Kidney (tissue), 14 donors: ENCODE measurements around the gene APP. TPM values are rescaled to one million over a fixed set of nuclear protein-coding genes. Genes with fewer than 3 reads are reported as not detected.

Experiments used
- DNase-seq, 5 donors: peaks; one replicate each; pipeline ENCODE4 v3.0.0-alpha.2; 2013 to 2020
- FAIRE-seq: peaks from 2 replicates; lab custom pipeline; 2012; peaks lifted over from hg19 to GRCh38; lab: Jason Lieb, UNC
- H3K27ac ChIP-seq, 2 donors: one replicate each; pipeline ENCODE4 v1.7.0; 2013; ENCODE audit warnings: low read depth in 2 of 2, low read length in 2 of 2, inconsistent platforms in 1 of 2
- H3K27me3 ChIP-seq: one replicate; pipeline ENCODE4 v1.7.1; 2013; ENCODE audit warnings: low read length, inconsistent platforms; ENCODE audit not compliant: control insufficient read depth, insufficient read depth
- H3K36me3 ChIP-seq, 3 donors: one replicate each; pipeline versions ENCODE4 v1.7.0 to v1.7.1; 2013; ENCODE audit warnings: low read length in 3 of 3, control low read depth in 1 of 3, inconsistent platforms in 1 of 3; ENCODE audit not compliant: insufficient read depth in 3 of 3, control insufficient read depth in 2 of 3
- H3K4me1 ChIP-seq, 3 donors: one replicate each; pipeline versions ENCODE4 v1.7.0 to v1.7.1; 2013; ENCODE audit warnings: low read length in 3 of 3, inconsistent platforms in 1 of 3, low read depth in 1 of 3; ENCODE audit not compliant: control insufficient read depth in 2 of 3, insufficient read depth in 2 of 3
- H3K4me3 ChIP-seq, 3 donors: one replicate each; pipeline versions ENCODE4 v1.7.0 to v1.8.1; 2013; ENCODE audit warnings: low read length in 3 of 3, control low read depth in 1 of 3, inconsistent platforms in 1 of 3
- H3K9ac ChIP-seq, 3 donors: one replicate each; pipeline versions ENCODE4 v1.7.0 to v1.7.1; 2013; ENCODE audit warnings: low read length in 3 of 3, control low read depth in 1 of 3, inconsistent platforms in 1 of 3
- H3K9me3 ChIP-seq, 3 donors: one replicate each; pipeline versions ENCODE4 v1.7.0 to v1.7.1; 2013; ENCODE audit warnings: low read length in 3 of 3, control low read depth in 1 of 3, inconsistent platforms in 1 of 3; ENCODE audit not compliant: control insufficient read depth in 2 of 3, insufficient read depth in 1 of 3
- CTCF ChIP-seq: IDR thresholded peaks from 3 replicates; pipeline ENCODE4 v1.5.1; 2012; ENCODE audit warnings: mild to moderate bottlenecking, moderate library complexity, borderline replicate concordance; ENCODE audit not compliant: insufficient read depth; ENCODE audit errors: extremely low read depth
- intact Hi-C: fragments of 100-400 bp; cut with DNase I; formaldehyde crosslinking; loops from one replicate; pipeline ENCODE4 v1.11.1; 2022
- polyA plus RNA-seq: library from polyadenylated mRNA; stranded (reverse); fragments of 350-450 nt; fragmentation: Illumina TruSeq; extraction: RNeasy Lipid Tissue Mini Kit (QIAGEN cat#74804); gene quantifications from one replicate; pipeline ENCODE4 v1.2.3, GENCODE V29; 2014; ENCODE audit warnings: low read depth, low replicate concordance; ENCODE audit not compliant: insufficient read depth
- total RNA-seq: library from RNA; stranded (reverse); fragmentation: NEBNext Ultra II Directional; extraction: Animal tissue kit (Norgen Biotek cat#: 25700); gene quantifications from one replicate; pipeline ENCODE4 v1.2.1, GENCODE V29; 2021
- donor health status: control.
- donor health status: control.
- donor health status: control.
- donor health status: control.
- donor health status: control.
- donor health status: DM: yes; HTN: yes; CAD: no.
- donor health status: Normal renal cell carcinoma (clear cell type).

Gene APP
- total and polyA plus RNA-seq, 2 donors from 2014 or later, result 472 to 1,303 TPM

- intact Hi-C loops, result loop anchor here (5.0 to 10.0 kb wide), 2 partner anchors 285 to 828 kb away; partner anchors contain the start of gene APP
- H3K27ac ChIP-seq, result peak overlapping the region; percentile 4 to 45
- no peak for TF ChIP-seq CTCF
- peaks cover 0 to 2% (median 0%) of the 10 kb centered on the region in 3 donors for H3K9me3 ChIP-seq
- peaks cover 0 to 31% (median 27%) of the 10 kb centered on the region in 3 donors for H3K4me1 ChIP-seq
- no peak overlapping the region for H3K9ac ChIP-seq
- H3K4me3 ChIP-seq, result no peak overlapping the region
- peaks cover 5 to 6% (median 5%) of the 10 kb centered on the region in 3 donors for H3K36me3 ChIP-seq
- no peaks in the 10 kb centered on the region for H3K27me3 ChIP-seq
- FAIRE-seq (no peak), DNase-seq (no peak)
These were observed 283.4 kb downstream of the APP start for GRCh38 chr21:25887166-25887565.

GRCh38 chr21:25885880-25886279, 284.7 kb downstream of the APP start:
- DNase-seq (no peak), FAIRE-seq (no peak)
- Histone ChIP-seq H3K4me3 (no peak overlapping the region), H3K9ac (peak overlapping the region in 1 of 3 donors; percentile 16), H3K27ac (peak overlapping the region; percentile 44 to 66), H3K9me3 (peaks cover 0 to 2% (median 0%) of the 10 kb centered on the region in 3 donors), H3K4me1 (peaks cover 0 to 31% (median 27%) of the 10 kb centered on the region in 3 donors), H3K27me3 (no peaks in the 10 kb centered on the region), H3K36me3 (peaks cover 2 to 8% (median 6%) of the 10 kb centered on the region in 3 donors)
- intact Hi-C loops, result loop anchor here (5.0 to 10.0 kb wide), 2 partner anchors 286 to 829 kb away; partner anchors contain the start of gene APP
- no peak for TF ChIP-seq CTCF

- Histone ChIP-seq H3K9ac (peak overlapping the region in 1 of 3 donors; percentile 16), H3K4me1 (peaks cover 0 to 31% (median 27%) of the 10 kb centered on the region in 3 donors), H3K9me3 (peaks cover 0 to 2% (median 0%) of the 10 kb centered on the region in 3 donors), H3K36me3 (peaks cover 1 to 8% (median 6%) of the 10 kb centered on the region in 3 donors), H3K27me3 (no peaks in the 10 kb centered on the region), H3K4me3 (no peak overlapping the region), H3K27ac (peak overlapping the region; percentile 44 to 66)
- no peak for DNase-seq
- intact Hi-C loops, result loop anchor here (5.0 to 10.0 kb wide), 2 partner anchors 287 to 829 kb away; partner anchors contain the start of gene APP
- TF ChIP-seq CTCF, result no peak
- no peak for FAIRE-seq
These were observed 285.2 kb downstream of the APP start for GRCh38 chr21:25885405-25885804.
